Gastroesophageal sphincter (tissue), 4 donors: Measurements from ENCODE around the gene COG5. TPM values are rescaled to one million over a fixed set of nuclear protein-coding genes. Genes with fewer than 3 reads are reported as not detected.

ENCODE experiments used
- ATAC-seq: fragments of 150-250 bp; one replicate; pipeline ENCODE4 v1.9.1; 2016; ENCODE audit warnings: mild to moderate bottlenecking, moderate library complexity
- H3K27ac ChIP-seq, 4 donors: fragments of 200-600 bp; sonication (generic) in 3 of 4; 1 replicate in 3 of 4; 2 replicates in 1 of 4; pipeline ENCODE4 v1.5.1; 2016 to 2019
- H3K27me3 ChIP-seq: fragments of 200-600 bp; sonication (generic); one replicate; pipeline ENCODE4 v1.5.1; 2019
- H3K36me3 ChIP-seq, 2 donors: fragments of 200-600 bp; sonication (generic); one replicate each; pipeline ENCODE4 v1.5.1; 2019; ENCODE audit warnings: control low read depth in 1 of 2
- H3K4me1 ChIP-seq, 3 donors: fragments of 200-600 bp; sonication (generic); 1 replicate in 2 of 3; 2 replicates in 1 of 3; pipeline ENCODE4 v1.5.1; 2016 to 2019; ENCODE audit warnings: control low read depth in 2 of 3
- H3K4me3 ChIP-seq, 2 donors: fragments of 200-600 bp; sonication (generic); one replicate each; pipeline ENCODE4 v1.5.1; 2019; ENCODE audit warnings: mild to moderate bottlenecking in 1 of 2, moderate library complexity in 1 of 2
- H3K9me3 ChIP-seq, 3 donors: fragments of 200-600 bp; sonication (generic); one replicate each; pipeline ENCODE4 v1.5.1; 2017 to 2019; ENCODE audit warnings: control low read depth in 2 of 3
- CTCF ChIP-seq, 4 experiments: fragments of 200-600 bp in 2 of 4; fragments of 450-650 bp in 2 of 4; sonication (generic) in 1 of 4; IDR thresholded peaks; one replicate each; pipeline ENCODE4 v1.5.1; 2017 to 2019; ENCODE audit warnings: antibody characterized with exemption in 4 of 4, mild to moderate bottlenecking in 2 of 4, moderate library complexity in 2 of 4
- EP300 ChIP-seq: sonication (generic); formaldehyde crosslinking; IDR thresholded peaks from one replicate; pipeline ENCODE4 v1.6.1; 2017; ENCODE audit warnings: antibody characterized with exemption, mild to moderate bottlenecking
- POLR2A ChIP-seq, 2 donors: fragments of 450-650 bp; IDR thresholded peaks; one replicate each; pipeline ENCODE4 v1.6.1; 2017; ENCODE audit warnings: antibody characterized with exemption in 2 of 2, mild to moderate bottlenecking in 2 of 2, moderate library complexity in 1 of 2
- POLR2AphosphoS5 ChIP-seq: sonication (generic); formaldehyde crosslinking; IDR thresholded peaks from one replicate; pipeline ENCODE4 v1.6.1; 2017; ENCODE audit warnings: antibody characterized with exemption
- WGBS, 2 donors: methylation state at CpG; one replicate each; pipeline ENCODE4 v1.1.5; 2018; ENCODE audit warnings: low coverage in 1 of 2; 5-methylcytosine and 5-hydroxymethylcytosine counted together
- total RNA-seq, 4 donors: library from RNA; depleted of rRNA; stranded (reverse); fragments of >200 nt; gene quantifications; one replicate each; pipeline ENCODE4 v1.1.0, GENCODE V29; 2016

Gene COG5
- total RNA-seq: 10 to 100 TPM; 31.6 to 50.4 (median 41.1) TPM

GRCh38 chr7:107563775-107564552 lies at the start of gene COG5, which contains the start of gene DUS4L:
COG5 (minus strand) TSS chr7:107563920; CDS start chr7:107563896, 24 bp downstream.
DUS4L (plus strand) TSS chr7:107563971; CDS start chr7:107567071, 3,100 bp downstream.
- Histone ChIP-seq H3K4me1 (peaks cover 3 to 53% (median 5%) of the 10 kb centered on the region in 3 donors), H3K36me3 (no peaks in the 10 kb centered on the region), H3K9me3 (no peaks in the 10 kb centered on the region), H3K4me3 (peak within 1 kb of the TSS; percentile 78 to 86), H3K27ac (peak within 1 kb of the TSS; percentile 78 to 94 (median 92)), H3K27me3 (no peaks in the 10 kb centered on the region)
- TF ChIP-seq CTCF (IDR thresholded peaks at IDR 0.05) (no peak), POLR2A (IDR thresholded peaks at IDR 0.05) (peak; percentile 47 to 55), POLR2AphosphoS5 (peak; percentile 91), EP300 (no peak)
- ATAC-seq: peak; percentile 96
- 0% methylated on average over 2 to 12 of the region's 55 CpGs for WGBS, 2 donors

- Histone ChIP-seq H3K4me1 (no peaks in the 10 kb centered on the region), H3K27me3 (no peaks in the 10 kb centered on the region), H3K27ac (no peak overlapping the region), H3K9me3 (no peaks in the 10 kb centered on the region), H3K4me3 (no peak overlapping the region), H3K36me3 (peaks cover 0 to 52% of the 10 kb centered on the region in 2 donors)
- TF ChIP-seq POLR2A (IDR thresholded peaks at IDR 0.05) (no peak), EP300 (no peak), POLR2AphosphoS5 (no peak), CTCF (IDR thresholded peaks at IDR 0.05) (no peak)
- ATAC-seq: no peak
- 67 to 100% methylated on average over 1 of the region's 1 CpG for WGBS, 2 donors
These were observed 49.7 kb upstream of the COG5 start for GRCh38 chr7:107613439-107613838.

- Histone ChIP-seq H3K4me1 (no peaks in the 10 kb centered on the region), H3K27ac (no peak overlapping the region), H3K36me3 (peaks cover 0 to 32% of the 10 kb centered on the region in 2 donors), H3K4me3 (no peak overlapping the region), H3K27me3 (no peaks in the 10 kb centered on the region), H3K9me3 (no peaks in the 10 kb centered on the region)
- TF ChIP-seq POLR2A (IDR thresholded peaks at IDR 0.05) (no peak), EP300 (no peak), POLR2AphosphoS5 (no peak), CTCF (IDR thresholded peaks at IDR 0.05) (no peak)
- ATAC-seq: no peak
- WGBS, 2 donors: 65 to 86% methylated on average over 1 of the region's 1 CpG
These were observed 46.6 kb upstream of the COG5 start for GRCh38 chr7:107610323-107610722.

- TF ChIP-seq CTCF (IDR thresholded peaks at IDR 0.05): no peak
- TF ChIP-seq POLR2A (IDR thresholded peaks at IDR 0.05): no peak
- no peak for TF ChIP-seq EP300
- no peak for TF ChIP-seq POLR2AphosphoS5
- 17 to 28% methylated on average over 4 of the region's 4 CpGs for WGBS, 2 donors
- Histone ChIP-seq H3K9me3 (no peaks in the 10 kb centered on the region), H3K36me3 (peaks cover 0 to 32% of the 10 kb centered on the region in 2 donors), H3K4me3 (no peak overlapping the region), H3K27me3 (no peaks in the 10 kb centered on the region), H3K4me1 (no peaks in the 10 kb centered on the region), H3K27ac (no peak overlapping the region)
- peak; percentile 36 for ATAC-seq
These were observed 46.1 kb upstream of the COG5 start for GRCh38 chr7:107609811-107610261.

- WGBS, 2 donors: 100% methylated on average over 1 of the region's 1 CpG
These were observed 42.6 kb upstream of the COG5 start for GRCh38 chr7:107606303-107606702.

More at GRCh38 chr7:107606303-107606702, 42.6 kb upstream of the COG5 start:
- H3K36me3 ChIP-seq: peaks cover 0 to 40% of the 10 kb centered on the region in 2 donors
- H3K27me3 ChIP-seq: no peaks in the 10 kb centered on the region
- TF ChIP-seq EP300 (no peak), POLR2A (IDR thresholded peaks at IDR 0.05) (no peak), CTCF (IDR thresholded peaks at IDR 0.05) (no peak), POLR2AphosphoS5 (no peak)
- no peak for ATAC-seq
- H3K9me3 ChIP-seq: no peaks in the 10 kb centered on the region
- H3K4me3 ChIP-seq: no peak overlapping the region
- no peaks in the 10 kb centered on the region for H3K4me1 ChIP-seq
- no peak overlapping the region for H3K27ac ChIP-seq
